Spleen (tissue), 11 donors: ENCODE data around the gene TET3. TPM values are rescaled to one million over a fixed set of nuclear protein-coding genes. Genes with fewer than 3 reads are reported as not detected.

Source experiments
- DNase-seq: peaks from one replicate; pipeline ENCODE4 v3.0.0-alpha.2; 2020
- H3K27ac ChIP-seq, 8 donors: fragments of 200-600 bp; sonication (generic) in 7 of 8; 1 replicate in 4 of 8; 2 replicates in 4 of 8; pipeline versions ENCODE4 v1.5.0 to v1.8.0; 2016 to 2021; ENCODE audit warnings: inconsistent platforms in 4 of 8, mild to moderate bottlenecking in 4 of 8, moderate library complexity in 1 of 8
- H3K27me3 ChIP-seq, 7 donors: fragments of 200-600 bp; sonication (generic) in 6 of 7; replicated peaks in 1 of 7; 1 replicate in 4 of 7; 2 replicates in 3 of 7; pipeline versions ENCODE4 v1.5.0 to v1.8.0; 2016 to 2021; ENCODE audit warnings: inconsistent platforms in 3 of 7, mild to moderate bottlenecking in 1 of 7
- H3K36me3 ChIP-seq, 6 donors: fragments of 200-600 bp; sonication (generic) in 5 of 6; 1 replicate in 4 of 6; 2 replicates in 2 of 6; pipeline versions ENCODE4 v1.5.0 to v1.8.0; 2016 to 2021; ENCODE audit warnings: inconsistent platforms in 2 of 6
- H3K4me1 ChIP-seq, 6 donors: fragments of 200-600 bp; sonication (generic) in 5 of 6; 1 replicate in 3 of 6; 2 replicates in 3 of 6; pipeline versions ENCODE4 v1.5.0 to v1.8.0; 2016 to 2021; ENCODE audit warnings: inconsistent platforms in 3 of 6
- H3K4me3 ChIP-seq, 8 donors: fragments of 200-600 bp; sonication (generic) in 7 of 8; 1 replicate in 4 of 8; 2 replicates in 4 of 8; pipeline versions ENCODE4 v1.5.0 to v1.8.0; 2016 to 2021; ENCODE audit warnings: inconsistent platforms in 4 of 8, mild to moderate bottlenecking in 4 of 8, moderate library complexity in 2 of 8
- H3K9me3 ChIP-seq, 8 donors: fragments of 200-600 bp; sonication (generic) in 7 of 8; 1 replicate in 4 of 8; 2 replicates in 4 of 8; pipeline versions ENCODE4 v1.5.0 to v1.8.0; 2016 to 2021; ENCODE audit warnings: inconsistent platforms in 4 of 8
- CTCF ChIP-seq, 11 experiments: fragments of 200-600 bp in 7 of 11; fragments of 450-650 bp in 4 of 11; sonication (generic) in 4 of 11; IDR thresholded peaks in 8 of 11; conservative IDR thresholded peaks in 3 of 11; 1 replicate in 7 of 11; 2 replicates in 4 of 11; pipeline versions ENCODE4 v1.4.0 to v1.8.0; 2016 to 2021; ENCODE audit warnings: antibody characterized with exemption in 11 of 11, inconsistent platforms in 4 of 11, mild to moderate bottlenecking in 1 of 11
- POLR2A ChIP-seq, 3 donors: fragments of 450-650 bp; IDR thresholded peaks; one replicate each; pipeline ENCODE4 v1.5.1; 2017; ENCODE audit warnings: antibody characterized with exemption in 3 of 3, mild to moderate bottlenecking in 1 of 3
- POLR2AphosphoS5 ChIP-seq, 3 donors: sonication (generic); formaldehyde crosslinking; IDR thresholded peaks; one replicate each; pipeline ENCODE4 v1.5.1; 2017; ENCODE audit warnings: antibody characterized with exemption in 3 of 3
- WGBS, 5 donors: extraction: QIAGEN DNeasy Blood & Tissue Kit in 3 of 5; methylation state at CpG; one replicate each; pipeline versions ENCODE4 v1.1.5 to v1.1.7; 2013 to 2018; 5-methylcytosine and 5-hydroxymethylcytosine counted together
- intact Hi-C: fragments of 100-400 bp; cut with DNase I; formaldehyde crosslinking; loops from one replicate; pipeline ENCODE4 v1.15.0; 2023; ENCODE audit warnings: low total_unique reads
- polyA plus RNA-seq, 3 donors: library from polyadenylated mRNA; stranded (reverse); fragments of 200-250 nt; gene quantifications; one replicate each; pipeline ENCODE4 v1.2.1, GENCODE V29; 2013
- total RNA-seq, 7 donors: library from RNA; depleted of rRNA in 3 of 7; stranded (reverse); fragments of >200 nt in 3 of 7; fragmentation: NEBNext Ultra II Directional in 4 of 7; extraction: Animal tissue kit (Norgen Biotek cat#: 25700) in 4 of 7; gene quantifications; one replicate each; pipeline versions ENCODE4 v1.1.0 to v1.2.1, GENCODE V29; 2016 to 2021
- donor health status: healthy with polysubstance abuse.
- donor health status: DM: no; HTN: no; CAD: no; lungs with moderate emphysema.
- donor health status: DM: no; HTN: no; CAD: no.
- donor health status: Bipolar disorder and iron deficiency.
- donor health status: healthy.
- donor health status: DM: no; HTN: no; CAD: no.
- donor health status: DM: yes; HTN: yes; CAD: no.

The TET3 gene
- total and polyA plus RNA-seq, 10 donors: 1.6 to 27.6 (median 19.9) TPM

- Histone ChIP-seq H3K36me3 (peaks cover 0 to 50% (median 0%) of the 10 kb centered on the region in 6 donors), H3K27me3 (no peaks in the 10 kb centered on the region), H3K4me1 (peaks cover 0 to 42% (median 16%) of the 10 kb centered on the region in 6 donors), H3K27ac (no peak overlapping the region), H3K9me3 (no peaks in the 10 kb centered on the region), H3K4me3 (no peak overlapping the region)
- TF ChIP-seq POLR2A (IDR thresholded peaks at IDR 0.05) (no peak), POLR2AphosphoS5 (IDR thresholded peaks at IDR 0.05) (no peak), CTCF (IDR thresholded peaks at IDR 0.05 in 8 of 11, conservative IDR thresholded peaks at IDR 0.05 in 3 of 11) (no peak)
- WGBS, 5 donors: 90 to 96% (median 93%) methylated on average over 5 of the region's 5 CpGs
- intact Hi-C loops: no loop called here
- DNase-seq: no peak
Observed at GRCh38 chr2:74011246-74011645, 26.5 kb downstream of the TET3 start.

GRCh38 chr2:74014813-74015212 lies 30.1 kb downstream of the TET3 start:
- TF ChIP-seq CTCF (IDR thresholded peaks at IDR 0.05 in 8 of 11, conservative IDR thresholded peaks at IDR 0.05 in 3 of 11): no peak
- TF ChIP-seq POLR2A (IDR thresholded peaks at IDR 0.05): no peak
- TF ChIP-seq POLR2AphosphoS5 (IDR thresholded peaks at IDR 0.05): no peak
- H3K4me3 ChIP-seq: no peak overlapping the region
- 94 to 100% (median 99%) methylated on average over 3 of the region's 3 CpGs for WGBS, 5 donors
- peaks cover 0 to 21% (median 4%) of the 10 kb centered on the region in 6 donors for H3K4me1 ChIP-seq
- peak; percentile 40 for DNase-seq
- peaks cover 0 to 22% (median 0%) of the 10 kb centered on the region in 6 donors for H3K36me3 ChIP-seq
- no peaks in the 10 kb centered on the region for H3K9me3 ChIP-seq
- intact Hi-C loops: no loop called here
- H3K27me3 ChIP-seq: no peaks in the 10 kb centered on the region
- no peak overlapping the region for H3K27ac ChIP-seq

GRCh38 chr2:74017223-74017622 lies 32.5 kb downstream of the TET3 start:
- peaks cover 0 to 38% (median 23%) of the 10 kb centered on the region in 6 donors for H3K4me1 ChIP-seq
- intact Hi-C loops: no loop called here

GRCh38 chr2:74019516-74019915 lies 34.8 kb downstream of the TET3 start:
- TF ChIP-seq CTCF (IDR thresholded peaks at IDR 0.05 in 8 of 11, conservative IDR thresholded peaks at IDR 0.05 in 3 of 11) (no peak), POLR2A (IDR thresholded peaks at IDR 0.05) (no peak), POLR2AphosphoS5 (IDR thresholded peaks at IDR 0.05) (no peak)
- Histone ChIP-seq H3K36me3 (peaks cover 0 to 6% (median 0%) of the 10 kb centered on the region in 6 donors), H3K27ac (no peak overlapping the region), H3K9me3 (no peaks in the 10 kb centered on the region), H3K27me3 (no peaks in the 10 kb centered on the region), H3K4me3 (no peak overlapping the region), H3K4me1 (peaks cover 0 to 58% (median 26%) of the 10 kb centered on the region in 6 donors)
- intact Hi-C loops: no loop called here
- 84 to 96% (median 91%) methylated on average over 5 of the region's 5 CpGs for WGBS, 5 donors
- no peak for DNase-seq

More at GRCh38 chr2:74017223-74017622, 32.5 kb downstream of the TET3 start:
- no peak for TF ChIP-seq POLR2A (IDR thresholded peaks at IDR 0.05)
- TF ChIP-seq CTCF (IDR thresholded peaks at IDR 0.05 in 8 of 11, conservative IDR thresholded peaks at IDR 0.05 in 3 of 11): no peak
- TF ChIP-seq POLR2AphosphoS5 (IDR thresholded peaks at IDR 0.05): no peak
- Histone ChIP-seq H3K27ac (no peak overlapping the region), H3K4me3 (no peak overlapping the region), H3K27me3 (no peaks in the 10 kb centered on the region), H3K36me3 (peaks cover 0 to 6% (median 0%) of the 10 kb centered on the region in 6 donors), H3K9me3 (no peaks in the 10 kb centered on the region)
- no peak for DNase-seq
- WGBS, 5 donors: 79 to 95% (median 88%) methylated on average over 3 of the region's 3 CpGs
